Stimulated activated CD8-positive, alpha-beta memory T cell treated with anti-CD3 and anti-CD28 coated beads, Interleukin-7, amount 100 ng/mL, for 24 hours (primary cell): ENCODE data around the gene AATF.

Source experiments
- DNase-seq: peaks from one replicate; pipeline ENCODE4 v3.0.0-alpha.2; 2020; ENCODE audit warnings: low read depth

Gene AATF

GRCh38 chr17:37081287-37081686, 132.5 kb downstream of the AATF start:
- no peak for DNase-seq

DNA sequence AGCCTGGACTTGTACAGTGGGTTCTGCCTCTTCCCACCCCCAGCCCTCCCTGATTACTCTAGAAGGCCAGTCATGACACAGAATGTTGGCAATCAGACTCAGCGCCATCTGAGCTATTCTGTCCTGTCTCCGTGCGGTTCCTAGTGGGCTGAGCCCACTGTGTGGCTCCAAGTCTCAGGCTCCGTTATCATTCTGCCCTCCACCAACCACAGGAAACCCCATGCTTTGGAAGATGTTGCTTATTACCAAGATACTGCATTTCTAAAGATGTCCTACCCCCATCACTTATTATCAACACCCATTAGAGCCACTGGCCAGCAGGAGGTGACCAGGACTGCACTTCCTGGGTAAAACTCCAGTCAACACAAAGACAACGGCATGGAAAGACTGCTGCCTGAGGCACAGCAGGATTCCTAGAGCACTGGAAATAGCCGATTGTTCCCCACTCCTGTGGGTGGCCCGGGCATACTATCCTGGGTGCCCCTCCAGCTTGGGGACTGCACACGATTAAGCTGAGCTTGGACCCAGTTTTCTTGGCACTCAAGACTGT, 133.6 kb downstream of the AATF start:
- no peak for DNase-seq

DNA sequence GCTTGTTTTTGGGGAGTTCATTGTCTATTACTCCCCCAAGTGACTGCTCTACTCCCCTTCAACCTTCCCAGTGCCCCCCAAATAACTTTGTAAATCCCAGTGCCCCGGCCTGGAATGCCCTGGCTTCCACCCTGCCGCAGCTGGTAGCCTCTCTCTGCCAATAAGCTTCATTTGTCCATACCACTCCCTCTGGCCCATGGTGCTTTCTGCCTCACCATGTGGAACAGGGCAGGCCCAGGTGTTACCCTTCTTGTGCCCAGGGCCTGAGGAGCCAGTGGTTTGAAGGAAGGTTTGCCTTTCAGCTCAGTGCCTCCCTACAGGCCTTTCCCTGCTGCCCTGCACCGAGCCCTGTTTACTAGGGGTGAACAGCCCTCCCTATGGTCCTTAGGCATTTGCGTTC, 134.2 kb downstream of the AATF start:
- DNase-seq: no peak

DNA sequence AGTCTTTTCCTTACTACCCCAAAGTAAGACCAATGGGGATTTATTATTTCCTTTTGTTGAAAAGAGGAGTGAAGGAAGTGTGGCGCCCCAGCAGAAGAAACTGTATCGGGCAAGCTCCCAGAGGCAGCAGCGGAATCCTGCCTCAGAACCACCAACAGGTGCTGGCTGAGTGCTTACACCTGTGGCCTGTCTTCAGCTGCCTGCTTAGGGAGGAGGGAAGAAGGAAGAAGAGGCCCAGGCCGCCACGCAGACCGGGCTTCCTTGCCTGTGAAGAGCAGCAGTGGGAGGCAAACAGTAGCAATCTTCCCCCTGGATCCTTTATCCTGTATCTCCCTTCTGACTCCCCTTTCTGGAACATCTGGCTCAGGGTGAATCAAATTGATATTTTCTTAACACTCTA, 134.7 kb downstream of the AATF start:
- DNase-seq: no peak

GRCh38 chr17:37084372-37084771, 135.6 kb downstream of the AATF start:
- DNase-seq: no peak

- no peak for DNase-seq
Measured at GRCh38 chr17:37086334-37086733, 137.6 kb downstream of the AATF start.

DNA sequence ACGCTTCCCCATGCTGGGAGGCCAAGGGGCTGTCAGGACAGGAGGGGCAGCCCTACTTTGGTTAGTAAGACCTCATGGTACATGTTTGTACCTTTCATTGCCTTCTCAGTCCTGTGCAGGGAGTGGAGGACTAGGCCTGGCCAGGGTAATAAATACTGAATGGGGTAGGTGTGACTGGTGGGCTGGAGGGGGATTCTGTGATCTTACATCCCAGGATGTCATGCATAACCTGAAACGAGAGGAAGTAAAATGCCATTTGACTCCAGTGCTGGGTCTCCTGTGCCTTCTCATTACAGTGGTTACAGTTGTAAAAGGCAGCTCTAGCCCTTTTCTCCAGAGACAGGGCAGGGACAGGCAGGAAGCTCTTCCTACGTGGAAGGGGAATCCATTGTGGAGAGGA, 138.2 kb downstream of the AATF start:
- DNase-seq: no peak

GRCh38 chr17:37087683-37088082, 138.9 kb downstream of the AATF start:
- no peak for DNase-seq

GRCh38 chr17:37088459-37088858, 139.7 kb downstream of the AATF start:
- no peak for DNase-seq

GRCh38 chr17:37088913-37089312, 140.2 kb downstream of the AATF start:
- DNase-seq: no peak

DNA sequence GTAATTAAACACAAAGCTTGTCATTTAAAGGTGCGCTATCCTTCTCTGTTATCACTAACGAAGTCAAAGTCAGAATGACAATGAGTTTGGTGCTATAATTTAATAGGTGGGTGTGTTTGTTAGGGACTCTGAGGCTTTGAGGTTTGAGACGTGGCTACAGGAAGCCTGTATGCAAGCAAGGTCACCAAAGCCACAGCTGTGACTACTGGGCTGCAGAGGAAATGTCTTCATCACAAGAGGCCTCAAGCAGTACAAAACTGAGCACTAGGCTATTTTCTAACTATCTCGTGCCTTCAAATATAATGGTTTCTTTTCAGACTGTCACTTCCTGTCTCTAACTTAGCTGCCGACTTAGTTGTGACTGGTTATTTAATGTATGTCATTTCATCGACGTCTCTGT, 141.2 kb downstream of the AATF start:
- DNase-seq: peak; percentile 4

DNA sequence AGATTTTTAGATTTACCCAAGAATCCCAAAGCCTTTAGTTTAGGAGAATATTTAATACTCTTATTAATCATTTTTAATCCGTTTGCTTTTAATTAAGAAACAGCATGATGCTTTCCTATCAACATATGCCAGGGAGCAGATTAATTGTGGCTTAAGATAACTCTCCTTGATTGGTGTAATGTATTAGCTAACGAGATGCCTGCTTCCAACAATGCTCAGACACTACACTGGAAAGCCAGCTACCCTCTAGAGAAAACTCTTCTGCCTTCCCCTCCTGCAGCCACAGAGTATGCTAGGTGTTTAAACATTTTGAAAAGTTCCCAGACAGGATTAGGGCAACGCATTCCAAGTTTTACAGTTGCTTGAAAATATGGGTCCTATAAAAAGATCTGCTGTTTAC, 142.2 kb downstream of the AATF start:
- no peak for DNase-seq

- no peak for DNase-seq
Measured at GRCh38 chr17:37092071-37092470, 143.3 kb downstream of the AATF start.

- DNase-seq: no peak
Measured at GRCh38 chr17:37092701-37093100, 143.9 kb downstream of the AATF start.

DNA sequence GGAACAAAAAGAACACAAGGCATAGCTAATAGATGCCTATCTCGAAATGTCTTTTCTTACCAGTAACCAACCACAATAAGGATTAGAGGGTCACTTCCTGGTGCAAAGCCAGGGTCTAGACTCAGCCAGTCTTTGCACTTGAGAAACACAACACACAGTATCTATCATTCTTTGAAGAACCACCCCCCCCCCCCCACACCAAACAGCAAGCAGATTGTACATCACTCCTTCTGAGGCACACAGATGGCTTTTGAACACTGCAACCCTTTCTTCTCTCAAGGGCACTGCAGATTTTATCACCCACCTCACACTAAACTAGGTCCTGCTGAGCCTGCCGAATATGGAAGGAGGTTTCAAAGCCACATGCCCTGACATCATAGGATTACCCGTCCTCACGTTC, 145.6 kb downstream of the AATF start:
- no peak for DNase-seq

DNA sequence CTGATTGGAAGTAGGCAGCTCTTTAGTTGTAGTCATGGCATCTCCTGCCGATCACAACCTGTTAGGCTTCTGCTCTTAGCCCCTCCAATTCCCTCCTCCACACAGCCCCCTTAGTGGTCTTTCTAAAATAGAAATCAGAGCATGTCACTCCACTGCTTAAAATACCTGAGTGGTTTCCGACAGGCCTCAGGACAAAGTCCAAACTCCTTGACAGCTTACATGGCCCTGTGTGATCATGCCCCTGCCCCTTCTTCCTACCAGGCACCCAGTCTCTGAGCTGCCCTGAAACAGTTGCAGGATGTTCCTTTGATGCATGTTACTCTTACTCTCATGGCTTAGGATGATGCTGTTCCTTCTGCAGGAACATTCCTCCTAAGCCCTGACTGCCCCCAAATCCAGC, 147.3 kb downstream of the AATF start:
- DNase-seq: no peak

- DNase-seq: no peak
Measured at GRCh38 chr17:37097154-37097553, 148.4 kb downstream of the AATF start.

- no peak for DNase-seq
Measured at GRCh38 chr17:37098152-37098551, 149.4 kb downstream of the AATF start.

DNA sequence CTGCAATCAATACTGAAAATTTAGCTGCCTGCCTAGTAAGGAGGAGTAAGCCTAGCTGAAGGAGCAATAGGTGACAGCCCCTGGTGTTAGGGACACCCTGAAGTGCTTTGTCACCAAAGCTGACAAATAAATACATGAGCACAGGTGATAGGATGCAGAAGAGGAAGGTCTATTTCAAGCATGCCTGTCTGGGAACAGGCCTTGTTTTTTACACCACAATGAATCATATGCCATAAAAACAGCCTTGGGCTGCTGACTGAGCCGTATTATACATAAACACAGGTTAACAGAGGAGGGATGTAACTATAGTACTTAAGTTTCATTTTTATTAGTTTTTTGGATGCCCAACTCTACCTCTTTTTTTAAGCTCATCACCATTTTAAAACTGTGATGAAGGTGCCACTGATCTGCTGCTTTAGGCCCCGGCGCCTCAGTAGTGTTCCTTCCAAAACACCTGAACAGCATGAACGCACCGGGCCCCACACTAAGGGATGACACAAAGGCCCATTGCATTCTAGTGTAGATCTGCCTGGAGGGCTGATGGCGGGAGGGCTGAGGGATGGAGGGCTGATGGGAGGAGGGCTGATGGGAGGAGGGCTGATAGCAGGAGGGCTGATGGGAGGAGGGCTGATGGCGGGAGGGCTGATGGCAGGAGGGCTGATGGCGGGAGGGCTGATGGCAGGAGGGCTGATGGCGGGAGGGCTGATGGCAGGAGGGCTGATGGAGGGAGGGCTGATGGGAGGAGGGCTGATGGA, 150.3 kb downstream of the AATF start:
- no peak for DNase-seq

DNA sequence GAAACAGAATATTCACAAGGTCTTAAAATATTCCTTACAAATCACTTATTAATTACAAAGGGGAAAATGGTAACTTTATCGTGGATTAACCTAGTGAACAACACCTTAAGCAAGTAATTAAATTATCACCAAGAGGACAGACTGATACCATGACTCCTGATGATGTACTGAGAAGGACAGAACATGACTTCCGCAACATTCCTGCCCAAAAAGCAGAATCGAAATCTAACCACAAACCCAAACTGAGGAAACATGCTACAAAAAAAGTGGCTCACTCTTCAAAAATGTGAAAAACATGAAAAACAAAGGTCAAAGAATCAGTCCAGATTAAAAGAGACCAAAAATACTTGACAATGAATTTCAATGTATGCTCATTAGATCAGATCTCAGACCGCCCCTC, 151.5 kb downstream of the AATF start:
- no peak for DNase-seq

DNA sequence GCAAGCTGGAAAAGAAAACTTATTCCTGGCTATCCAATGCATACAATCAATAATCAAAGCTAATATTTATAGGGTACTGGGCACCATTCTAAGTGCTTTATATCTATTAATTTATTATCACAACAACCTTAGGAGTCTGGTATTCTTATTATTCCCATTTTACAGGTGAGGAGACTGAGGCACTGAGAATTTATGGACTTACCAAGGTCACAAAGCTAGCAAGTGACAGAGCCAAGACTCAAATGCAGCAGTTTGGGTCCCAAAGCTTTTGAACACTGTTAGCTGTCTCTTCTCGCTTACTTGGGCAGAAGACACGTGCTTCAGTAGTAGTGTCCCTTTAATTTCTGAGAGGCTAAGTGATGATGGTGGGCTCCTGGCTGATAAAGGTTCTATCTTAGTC, 152.6 kb downstream of the AATF start:
- no peak for DNase-seq

DNA sequence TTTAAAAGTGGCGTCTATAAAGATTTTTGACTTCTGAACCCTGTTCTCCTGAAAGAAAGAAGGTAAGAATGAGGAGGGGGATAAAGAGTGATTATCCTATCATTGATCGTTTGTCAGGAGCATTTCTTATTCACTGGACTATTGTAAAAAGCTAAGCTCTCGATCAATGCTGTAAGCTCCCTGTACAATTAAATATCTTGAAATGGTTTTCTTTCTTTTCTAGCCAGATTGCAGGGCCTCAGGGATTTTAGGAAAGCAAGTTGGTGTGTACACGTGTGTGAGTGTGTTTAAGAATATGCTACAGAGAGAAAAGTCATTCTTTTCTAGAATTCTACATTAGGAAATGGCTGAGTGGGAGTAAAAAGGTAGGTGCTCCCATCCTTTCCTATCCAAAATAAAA, 154.5 kb downstream of the AATF start:
- DNase-seq: no peak

DNA sequence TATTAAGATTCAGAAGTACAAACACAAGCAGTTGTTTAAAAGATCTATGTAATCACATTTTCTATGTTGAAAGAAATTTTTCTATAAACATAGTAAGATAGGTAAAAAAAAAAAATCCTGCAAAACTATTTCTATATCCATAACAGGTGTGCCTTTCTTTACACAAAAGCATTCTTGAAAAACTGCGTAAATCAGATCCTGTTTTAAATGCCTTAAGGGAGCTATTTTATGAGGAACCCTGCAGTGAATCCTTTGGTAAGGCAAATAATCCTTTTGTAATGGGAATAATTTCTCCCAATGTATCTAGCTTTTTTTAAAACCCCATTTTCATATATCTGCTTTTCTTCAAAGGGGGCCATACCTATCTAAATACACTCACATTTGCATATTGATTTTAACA, 157.3 kb downstream of the AATF start:
- no peak for DNase-seq
